GM12878 (cell line): ENCODE data around the gene EP300. TPM values are rescaled to one million over a fixed set of nuclear protein-coding genes. Genes with fewer than 3 reads are reported as not detected.

Experiments
- BRCA1 ChIP-seq: IDR thresholded peaks from 2 replicates; pipeline ENCODE4 v1.6.1; 2011; ENCODE audit warnings: low read depth, low read length, improper control_type of control experiment
- EGR1 ChIP-seq, 2 experiments: IDR thresholded peaks; 1 replicate in 1 of 2; 2 replicates in 1 of 2; pipeline ENCODE4 v1.6.1; 2011 to 2012; ENCODE audit warnings: low read depth in 2 of 2, low read length in 2 of 2, borderline replicate concordance in 1 of 2, mild to moderate bottlenecking in 1 of 2, moderate library complexity in 1 of 2
- FOXK2 ChIP-seq: fragments of 450-650 bp; IDR thresholded peaks from 2 replicates; pipeline ENCODE4 v1.6.1; 2017; ENCODE audit warnings: mild to moderate bottlenecking, moderate library complexity
- GATAD2B ChIP-seq: fragments of 450-650 bp; conservative IDR thresholded peaks from 2 replicates; pipeline ENCODE4 v1.6.1; 2017; ENCODE audit warnings: low read depth, mild to moderate bottlenecking, moderate library complexity
- KDM1A ChIP-seq: fragments of 200-600 bp; sonication (generic); IDR thresholded peaks from 2 replicates; pipeline ENCODE4 v1.6.1; 2016; ENCODE audit warnings: borderline replicate concordance
- NFXL1 ChIP-seq: fragments of 450-650 bp; IDR thresholded peaks from 2 replicates; pipeline ENCODE4 v1.6.1; 2017; ENCODE audit warnings: antibody characterized with exemption, mild to moderate bottlenecking, borderline replicate concordance
- PAX5 ChIP-seq: IDR thresholded peaks from 2 replicates; pipeline ENCODE4 v1.6.1; 2011; ENCODE audit warnings: low read depth, low read length, borderline replicate concordance
- RFX5 ChIP-seq: IDR thresholded peaks from 2 replicates; pipeline ENCODE4 v1.6.1; 2011; ENCODE audit warnings: low read depth, low read length, improper control_type of control experiment
- RUNX3 ChIP-seq: IDR thresholded peaks from 2 replicates; pipeline ENCODE4 v1.6.1; 2012; ENCODE audit warnings: low read length, inconsistent platforms
- SMAD5 ChIP-seq: IDR thresholded peaks from 2 replicates; pipeline ENCODE4 v1.6.1; 2016; ENCODE audit warnings: antibody characterized with exemption, low read depth
- TARDBP ChIP-seq: IDR thresholded peaks from 2 replicates; pipeline ENCODE4 v1.6.1; 2016; ENCODE audit warnings: borderline replicate concordance
- TBL1XR1 ChIP-seq: IDR thresholded peaks from 2 replicates; pipeline ENCODE4 v1.6.1; 2012; ENCODE audit warnings: low read depth, low read length, improper control_type of control experiment
- TCF12 ChIP-seq: IDR thresholded peaks from 2 replicates; pipeline ENCODE4 v1.6.1; 2011; ENCODE audit warnings: low read depth, mild to moderate bottlenecking, low read length
- TCF7 ChIP-seq: IDR thresholded peaks from 2 replicates; pipeline ENCODE4 v1.6.1; 2014; ENCODE audit warnings: antibody characterized with exemption, borderline replicate concordance
- YY1 ChIP-seq: IDR thresholded peaks from 2 replicates; pipeline ENCODE4 v1.6.1; 2011; ENCODE audit warnings: low read depth, mild to moderate bottlenecking, low read length
- ZBED1 ChIP-seq: IDR thresholded peaks from 2 replicates; pipeline ENCODE4 v1.6.1; 2016; ENCODE audit warnings: borderline replicate concordance
- polyA plus RNA-seq, 11 experiments: library from polyadenylated mRNA; depleted of rRNA in 4 of 11; unstranded in 6 of 11; stranded (reverse) in 5 of 11; fragments of >200 nt; fragmentation: Nextera tagmentation in 4 of 11; fragmentation: Illumina TruSeq in 1 of 11; extraction: Ambion mirVana in 4 of 11; extraction: Trizol in 1 of 11; gene quantifications; 1 replicate in 1 of 11; 2 replicates in 10 of 11; pipeline versions ENCODE4 v1.2.1 to v1.2.3, GENCODE V29; 2011 to 2016; ENCODE audit warnings: inconsistent platforms in 2 of 11, missing spikeins in 2 of 11, low read depth in 1 of 11
- total RNA-seq, 4 experiments: library from RNA; depleted of rRNA in 3 of 4; stranded (reverse); fragments of >200 nt in 3 of 4; fragmentation: Illumina TruSeq in 1 of 4; extraction: Trizol in 1 of 4; gene quantifications; 2 replicates each; pipeline versions ENCODE4 v1.2.1 to v1.2.3, GENCODE V29; 2013 to 2021
- TF ChIP-seq, protein P1 (sequence below): fragments of 450-650 bp; IDR thresholded peaks from 2 replicates; pipeline ENCODE4 v1.6.1; 2018; ENCODE audit warnings: mild to moderate bottlenecking, low read depth, moderate library complexity; ENCODE audit not compliant: partially characterized antibody
- TF ChIP-seq, protein P2 (sequence below): IDR thresholded peaks from 2 replicates; pipeline ENCODE4 v1.6.1; 2011; ENCODE audit warnings: mild to moderate bottlenecking, low read depth, low read length, moderate library complexity; ENCODE audit not compliant: insufficient replicate concordance
- TF ChIP-seq, protein P3 (sequence below): IDR thresholded peaks from 2 replicates; pipeline ENCODE4 v1.6.1; 2011; ENCODE audit warnings: borderline replicate concordance, low read depth, mild to moderate bottlenecking, moderate library complexity, mixed read lengths, low read length; ENCODE audit not compliant: insufficient read depth; ENCODE audit errors: extremely low read length

Gene EP300
- total and polyA plus RNA-seq, 10 of the 15 experiments (the other 5 are each of a cell fraction or from before 2014, with no cell fraction given) = 5.5 to 48.5 (median 23.6) TPM

DNA sequence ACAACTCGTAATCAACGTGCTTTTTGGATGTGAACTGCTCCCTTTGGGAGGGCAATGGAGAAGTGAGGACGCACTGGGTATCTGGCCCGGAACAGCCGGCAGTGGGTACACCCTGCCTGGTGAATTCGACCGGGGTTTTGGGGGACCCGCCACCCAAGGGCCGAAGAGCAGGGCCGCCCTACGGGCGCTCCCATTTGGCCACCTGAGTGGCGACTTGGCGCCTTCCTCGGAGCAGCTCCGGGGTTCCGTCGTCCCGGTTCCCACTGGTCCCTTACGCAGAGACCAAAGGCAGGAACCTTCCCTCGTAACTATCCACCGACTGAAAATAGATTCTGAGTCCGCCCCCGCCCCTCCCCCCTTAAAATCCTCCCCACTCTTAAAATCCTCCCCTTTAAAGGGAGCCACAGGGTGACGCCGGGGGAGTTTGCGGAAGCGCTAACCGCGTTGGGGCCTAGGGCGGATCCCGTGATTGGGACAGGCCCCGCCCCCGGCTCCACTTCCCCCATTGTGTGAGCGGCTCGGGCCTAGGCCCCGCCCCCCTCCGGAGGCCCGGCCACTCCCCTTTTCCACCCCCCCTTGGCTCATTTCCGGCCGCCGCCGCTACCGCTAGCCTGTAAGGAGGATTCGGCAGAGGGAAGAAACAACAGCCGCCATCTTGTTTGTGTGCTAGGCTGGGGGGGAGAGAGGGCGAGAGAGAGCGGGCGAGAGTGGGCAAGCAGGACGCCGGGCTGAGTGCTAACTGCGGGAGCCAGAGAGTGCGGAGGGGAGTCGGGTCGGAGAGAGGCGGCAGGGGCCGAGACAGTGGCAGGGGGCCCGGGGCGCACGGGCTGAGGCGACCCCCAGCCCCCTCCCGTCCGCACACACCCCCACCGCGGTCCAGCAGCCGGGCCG lies 1.0 kb upstream of the EP300 start (continued):
- TF ChIP-seq, protein P1, sequence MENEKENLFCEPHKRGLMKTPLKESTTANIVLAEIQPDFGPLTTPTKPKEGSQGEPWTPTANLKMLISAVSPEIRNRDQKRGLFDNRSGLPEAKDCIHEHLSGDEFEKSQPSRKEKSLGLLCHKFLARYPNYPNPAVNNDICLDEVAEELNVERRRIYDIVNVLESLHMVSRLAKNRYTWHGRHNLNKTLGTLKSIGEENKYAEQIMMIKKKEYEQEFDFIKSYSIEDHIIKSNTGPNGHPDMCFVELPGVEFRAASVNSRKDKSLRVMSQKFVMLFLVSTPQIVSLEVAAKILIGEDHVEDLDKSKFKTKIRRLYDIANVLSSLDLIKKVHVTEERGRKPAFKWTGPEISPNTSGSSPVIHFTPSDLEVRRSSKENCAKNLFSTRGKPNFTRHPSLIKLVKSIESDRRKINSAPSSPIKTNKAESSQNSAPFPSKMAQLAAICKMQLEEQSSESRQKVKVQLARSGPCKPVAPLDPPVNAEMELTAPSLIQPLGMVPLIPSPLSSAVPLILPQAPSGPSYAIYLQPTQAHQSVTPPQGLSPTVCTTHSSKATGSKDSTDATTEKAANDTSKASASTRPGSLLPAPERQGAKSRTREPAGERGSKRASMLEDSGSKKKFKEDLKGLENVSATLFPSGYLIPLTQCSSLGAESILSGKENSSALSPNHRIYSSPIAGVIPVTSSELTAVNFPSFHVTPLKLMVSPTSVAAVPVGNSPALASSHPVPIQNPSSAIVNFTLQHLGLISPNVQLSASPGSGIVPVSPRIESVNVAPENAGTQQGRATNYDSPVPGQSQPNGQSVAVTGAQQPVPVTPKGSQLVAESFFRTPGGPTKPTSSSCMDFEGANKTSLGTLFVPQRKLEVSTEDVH = no peak
- TF ChIP-seq RUNX3 (peak; percentile 65; the same call in 1 of the 2 replicates), YY1 (peak; percentile 97), RFX5 (no peak), SMAD5 (peak; percentile 80), KDM1A (no peak), GATAD2B (0 out of 2 replicates have a peak, but pooled peaks have one; percentile 23), EGR1 (IDR thresholded peaks at IDR 0.05; ENCODE audit: borderline replicate concordance in 1 of 2, low read depth in 2 of 2, low read length in 2 of 2) (peak in 1 of 2 experiments; percentile 51; a peak in 1 of 3 replicates), NFXL1 (no peak), TBL1XR1 (no peak), PAX5 (no peak), TCF7 (no peak), TCF12 (no peak), TARDBP (0 out of 2 replicates have a peak, but pooled peaks have one; percentile 11), BRCA1 (no peak), FOXK2 (no peak), ZBED1 (0 out of 2 replicates have a peak, but pooled peaks have one; percentile 58)
- TF ChIP-seq, protein P2, sequence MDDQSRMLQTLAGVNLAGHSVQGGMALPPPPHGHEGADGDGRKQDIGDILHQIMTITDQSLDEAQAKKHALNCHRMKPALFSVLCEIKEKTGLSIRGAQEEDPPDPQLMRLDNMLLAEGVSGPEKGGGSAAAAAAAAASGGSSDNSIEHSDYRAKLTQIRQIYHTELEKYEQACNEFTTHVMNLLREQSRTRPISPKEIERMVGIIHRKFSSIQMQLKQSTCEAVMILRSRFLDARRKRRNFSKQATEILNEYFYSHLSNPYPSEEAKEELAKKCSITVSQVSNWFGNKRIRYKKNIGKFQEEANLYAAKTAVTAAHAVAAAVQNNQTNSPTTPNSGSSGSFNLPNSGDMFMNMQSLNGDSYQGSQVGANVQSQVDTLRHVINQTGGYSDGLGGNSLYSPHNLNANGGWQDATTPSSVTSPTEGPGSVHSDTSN = peak; percentile 11
- TF ChIP-seq, protein P3, sequence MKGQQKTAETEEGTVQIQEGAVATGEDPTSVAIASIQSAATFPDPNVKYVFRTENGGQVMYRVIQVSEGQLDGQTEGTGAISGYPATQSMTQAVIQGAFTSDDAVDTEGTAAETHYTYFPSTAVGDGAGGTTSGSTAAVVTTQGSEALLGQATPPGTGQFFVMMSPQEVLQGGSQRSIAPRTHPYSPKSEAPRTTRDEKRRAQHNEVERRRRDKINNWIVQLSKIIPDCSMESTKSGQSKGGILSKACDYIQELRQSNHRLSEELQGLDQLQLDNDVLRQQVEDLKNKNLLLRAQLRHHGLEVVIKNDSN = no peak
